ENCODE data around the gene ZSCAN9. TPM values are rescaled to one million over a fixed set of nuclear protein-coding genes. Genes with fewer than 3 reads are reported as not detected.

ZSCAN9 gene
- total RNA-seq (2022) (24.6 and 25.8 TPM in 2 replicates), Bru-seq, nascent RNA (percentile 88 among the genes with signal in this experiment), BruChase-seq, experiment 1, labeled RNA remaining after a 6-hour chase (percentile 86 among the genes with signal in this experiment), BruChase-seq, experiment 2, labeled RNA remaining after a 2-hour chase (percentile 94 among the genes with signal in this experiment)
- long read RNA-seq, partial matches to known transcripts: 0 of 9 reads
- long read RNA-seq, other reads (novel, unspliced or antisense): 4 of 9 reads

DNA sequence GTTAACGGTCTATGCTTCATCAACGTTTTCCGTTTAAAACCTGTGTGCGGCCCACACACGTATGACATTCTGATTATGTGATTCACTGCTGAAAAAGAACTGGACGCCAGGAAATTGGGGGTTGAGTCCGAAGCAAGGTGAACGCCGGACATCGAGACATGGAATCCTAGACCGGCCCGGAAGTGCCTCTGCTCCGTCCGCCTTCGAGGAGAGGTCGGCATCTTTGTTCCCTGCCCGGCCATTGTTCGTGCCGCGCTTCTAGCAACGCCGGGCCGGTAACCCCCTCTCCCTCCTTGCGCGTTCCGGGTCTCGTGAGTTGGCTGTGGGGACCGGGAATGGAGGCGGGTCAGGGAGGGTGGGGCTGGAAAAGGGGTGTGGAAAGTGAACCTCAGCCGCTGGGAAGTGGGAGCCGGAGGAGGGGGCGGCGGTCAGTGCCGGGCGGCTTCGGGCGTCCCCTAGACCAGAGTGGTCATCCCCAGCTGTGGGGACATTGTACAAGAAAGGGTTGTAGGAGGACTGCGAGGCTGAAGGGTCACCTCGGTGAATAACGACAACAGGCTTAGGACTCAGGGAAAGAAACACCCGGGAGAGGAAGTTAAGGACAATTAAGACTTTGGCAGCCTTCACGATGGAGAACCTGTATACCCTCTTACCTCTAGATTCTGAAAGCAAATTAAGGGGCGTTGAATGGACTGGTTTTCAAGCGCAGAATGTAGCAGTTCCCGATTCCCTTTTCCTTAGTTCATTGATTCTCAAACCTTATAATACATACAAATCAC lies at the start of gene ZSCAN9:
Gene ZSCAN9 (plus strand): TSS at position 220 of the 779 bp plus-strand sequence. CDS start 1,810 bp downstream, outside the sequence.
- peak; percentile 90 for DNase-seq
- intact Hi-C loops (cut with micrococcal nuclease; ENCODE audit: unreplicated experiment): loop anchor here (2.0 kb wide), 1 partner anchor 84 kb away; the partner anchor contains the start of gene ZKSCAN8
- Mint-ChIP-seq H3K4me3 (ENCODE audit: low read depth, unreplicated experiment) (peak within 1 kb of the TSS; percentile 93), H3K9me3 (ENCODE audit: low read depth, unreplicated experiment) (no peaks in the 10 kb centered on the region), H3K27me3 (ENCODE audit: unreplicated experiment) (no peaks in the 10 kb centered on the region), H3K4me1 (ENCODE audit: low read depth, unreplicated experiment) (no peaks in the 10 kb centered on the region), H3K27ac (ENCODE audit: unreplicated experiment) (peak within 1 kb of the TSS; percentile 73), H3K36me3 (ENCODE audit: insufficient read depth, unreplicated experiment) (peaks cover 25% of the 10 kb centered on the region)
- TF ChIP-seq, protein P1, sequence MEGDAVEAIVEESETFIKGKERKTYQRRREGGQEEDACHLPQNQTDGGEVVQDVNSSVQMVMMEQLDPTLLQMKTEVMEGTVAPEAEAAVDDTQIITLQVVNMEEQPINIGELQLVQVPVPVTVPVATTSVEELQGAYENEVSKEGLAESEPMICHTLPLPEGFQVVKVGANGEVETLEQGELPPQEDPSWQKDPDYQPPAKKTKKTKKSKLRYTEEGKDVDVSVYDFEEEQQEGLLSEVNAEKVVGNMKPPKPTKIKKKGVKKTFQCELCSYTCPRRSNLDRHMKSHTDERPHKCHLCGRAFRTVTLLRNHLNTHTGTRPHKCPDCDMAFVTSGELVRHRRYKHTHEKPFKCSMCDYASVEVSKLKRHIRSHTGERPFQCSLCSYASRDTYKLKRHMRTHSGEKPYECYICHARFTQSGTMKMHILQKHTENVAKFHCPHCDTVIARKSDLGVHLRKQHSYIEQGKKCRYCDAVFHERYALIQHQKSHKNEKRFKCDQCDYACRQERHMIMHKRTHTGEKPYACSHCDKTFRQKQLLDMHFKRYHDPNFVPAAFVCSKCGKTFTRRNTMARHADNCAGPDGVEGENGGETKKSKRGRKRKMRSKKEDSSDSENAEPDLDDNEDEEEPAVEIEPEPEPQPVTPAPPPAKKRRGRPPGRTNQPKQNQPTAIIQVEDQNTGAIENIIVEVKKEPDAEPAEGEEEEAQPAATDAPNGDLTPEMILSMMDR (IDR thresholded peaks at IDR 0.05; ENCODE audit: unreplicated experiment): no peak
- no TSS peak for BruUV-seq (replicated peaks)
- CTCF ChIA-PET: no interaction called here

DNA sequence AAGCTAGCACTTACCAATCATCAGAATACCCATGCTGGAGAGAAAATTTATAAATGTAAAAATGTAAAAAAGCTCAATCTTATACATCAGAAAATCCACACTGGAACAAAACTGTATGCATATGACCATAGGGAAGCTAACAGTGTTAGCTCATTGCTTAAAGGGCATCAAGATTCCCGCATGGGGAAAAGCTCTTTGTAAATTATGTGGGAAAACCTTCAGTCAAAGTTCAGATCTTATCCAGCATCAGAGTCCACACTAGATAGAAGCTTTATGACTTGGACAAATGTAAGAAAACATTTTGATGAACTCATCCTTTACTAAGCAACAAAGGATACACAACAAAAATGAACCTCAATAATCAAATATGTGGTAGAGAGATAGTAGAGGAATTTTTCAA lies 48.7 kb upstream of the ZSCAN9 start:
- CTCF ChIA-PET: no interaction called here
- no peaks in the 10 kb centered on the region for H3K36me3 Mint-ChIP-seq (ENCODE audit: insufficient read depth, unreplicated experiment)
- TF ChIP-seq, protein P1 (IDR thresholded peaks at IDR 0.05; ENCODE audit: unreplicated experiment): no peak
- peaks cover 12% of the 10 kb centered on the region for H3K27me3 Mint-ChIP-seq (ENCODE audit: unreplicated experiment)
- BruUV-seq (replicated peaks): no TSS peak
- no peak for DNase-seq
- no peak overlapping the region for H3K27ac Mint-ChIP-seq (ENCODE audit: unreplicated experiment)
- intact Hi-C loops (cut with micrococcal nuclease; ENCODE audit: unreplicated experiment): no loop called here
- no peak overlapping the region for H3K4me3 Mint-ChIP-seq (ENCODE audit: low read depth, unreplicated experiment)
- no peaks in the 10 kb centered on the region for H3K4me1 Mint-ChIP-seq (ENCODE audit: low read depth, unreplicated experiment)
- peaks cover 10% of the 10 kb centered on the region for H3K9me3 Mint-ChIP-seq (ENCODE audit: low read depth, unreplicated experiment)

DNA sequence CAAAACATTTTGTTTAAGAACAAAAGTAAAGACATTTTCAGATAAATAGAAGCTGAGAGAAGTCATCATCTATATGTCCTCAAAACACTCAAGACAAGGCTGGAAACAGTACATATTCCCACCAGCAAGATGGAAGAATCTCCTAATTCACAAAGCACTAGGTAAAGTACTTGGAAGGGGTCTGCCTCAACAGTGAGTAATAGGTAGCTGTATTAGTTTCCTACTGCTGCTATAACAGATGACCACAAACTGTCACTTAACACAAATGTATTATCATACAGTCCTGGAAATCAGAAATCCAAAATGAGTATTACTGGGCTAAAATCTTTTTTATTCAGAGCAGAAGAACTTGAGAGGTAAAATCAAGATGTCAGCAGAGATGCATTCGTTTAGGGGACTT lies 42.8 kb upstream of the ZSCAN9 start:
- no peak overlapping the region for H3K4me3 Mint-ChIP-seq (ENCODE audit: low read depth, unreplicated experiment)
- DNase-seq: no peak
- no peak overlapping the region for H3K27ac Mint-ChIP-seq (ENCODE audit: unreplicated experiment)
- no peaks in the 10 kb centered on the region for H3K36me3 Mint-ChIP-seq (ENCODE audit: insufficient read depth, unreplicated experiment)
- peaks cover 12% of the 10 kb centered on the region for H3K27me3 Mint-ChIP-seq (ENCODE audit: unreplicated experiment)
- CTCF ChIA-PET: no interaction called here
- TF ChIP-seq, protein P1 (IDR thresholded peaks at IDR 0.05; ENCODE audit: unreplicated experiment): no peak
- intact Hi-C loops (cut with micrococcal nuclease; ENCODE audit: unreplicated experiment): no loop called here
- H3K9me3 Mint-ChIP-seq (ENCODE audit: low read depth, unreplicated experiment): peaks cover 6% of the 10 kb centered on the region
- H3K4me1 Mint-ChIP-seq (ENCODE audit: low read depth, unreplicated experiment): no peaks in the 10 kb centered on the region
- BruUV-seq (replicated peaks): no TSS peak

DNA sequence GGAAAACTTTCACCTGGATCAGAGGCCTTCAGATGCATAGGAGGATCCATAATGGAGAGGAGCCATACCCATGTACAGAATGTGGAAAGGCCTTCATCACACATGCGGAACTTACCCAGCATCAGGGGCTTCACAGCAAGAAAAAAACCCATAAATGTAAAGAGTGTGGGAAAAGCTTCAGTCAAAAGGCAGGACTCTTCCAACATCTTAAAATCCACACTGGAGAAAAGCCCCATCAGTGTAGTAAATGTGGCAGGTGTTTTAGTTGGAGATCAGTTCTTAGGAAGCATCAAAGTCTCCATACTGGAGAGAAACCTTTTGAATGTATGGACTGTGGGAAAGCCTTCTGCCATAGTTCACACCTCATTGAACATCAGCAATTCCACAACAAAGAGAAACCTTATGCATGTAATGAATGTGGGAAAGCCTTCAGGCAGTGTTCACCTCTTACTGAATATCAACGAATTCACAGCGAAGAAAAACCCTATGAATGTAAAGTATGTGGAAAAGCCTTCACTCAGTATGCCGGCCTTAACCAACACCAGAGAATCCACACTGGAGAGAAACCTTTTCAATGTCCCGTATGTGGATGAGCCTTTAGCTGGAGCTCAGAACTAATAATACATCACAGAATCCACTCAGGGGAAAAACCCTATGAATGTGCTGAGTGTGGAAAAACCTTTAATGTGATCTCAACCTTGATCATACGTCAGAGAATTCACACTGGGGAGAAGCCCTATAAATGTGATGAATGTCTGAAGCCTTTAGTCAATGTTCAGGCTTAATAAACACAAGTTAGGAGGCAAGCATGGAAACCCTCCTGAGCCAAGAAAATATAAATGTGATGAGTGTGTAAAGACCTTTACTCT lies 36.7 kb upstream of the ZSCAN9 start:
- intact Hi-C loops (cut with micrococcal nuclease; ENCODE audit: unreplicated experiment): no loop called here
- Mint-ChIP-seq H3K9me3 (ENCODE audit: low read depth, unreplicated experiment) (peaks cover 22% of the 10 kb centered on the region), H3K36me3 (ENCODE audit: insufficient read depth, unreplicated experiment) (no peaks in the 10 kb centered on the region), H3K4me1 (ENCODE audit: low read depth, unreplicated experiment) (no peaks in the 10 kb centered on the region), H3K27me3 (ENCODE audit: unreplicated experiment) (no peaks in the 10 kb centered on the region), H3K27ac (ENCODE audit: unreplicated experiment) (no peak overlapping the region), H3K4me3 (ENCODE audit: low read depth, unreplicated experiment) (no peak overlapping the region)
- TF ChIP-seq, protein P1 (IDR thresholded peaks at IDR 0.05; ENCODE audit: unreplicated experiment): no peak
- DNase-seq: no peak
- CTCF ChIA-PET: no interaction called here
- BruUV-seq (replicated peaks): no TSS peak
